ENCODE measurements around the gene MAPK8.

MAPK8 gene

DNA sequence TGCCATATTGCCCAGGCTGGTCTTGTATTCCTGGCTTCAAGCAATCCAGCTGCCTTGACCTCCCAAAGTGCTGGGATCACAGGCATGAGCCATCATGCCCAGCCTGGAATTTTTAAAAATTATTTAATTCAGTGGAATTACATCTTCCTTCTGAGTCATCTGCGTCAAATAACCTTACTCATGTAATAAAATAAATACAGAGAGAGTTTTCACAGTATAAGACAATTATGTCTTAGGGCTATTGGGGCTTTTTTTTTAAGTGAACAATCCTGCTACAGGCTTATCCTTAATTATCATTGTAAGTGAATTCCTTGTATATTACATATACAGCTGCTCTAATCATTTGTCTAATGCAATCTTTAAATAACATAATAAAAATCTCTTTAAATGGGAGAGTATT, 108.3 kb downstream of the MAPK8 start:
- Histone ChIP-seq H3K4me3 (IDR thresholded peaks at IDR 0.05; ENCODE audit: insufficient read depth, low read depth, low read length) (no peak overlapping the region), H3K4me1 (ENCODE audit: low read depth, poor library complexity, severe bottlenecking) (no peaks in the 10 kb centered on the region), H2AFZ (ENCODE audit: low read depth) (no peak overlapping the region), H3K36me3 (ENCODE audit: insufficient read depth) (no peaks in the 10 kb centered on the region), H3K79me2 (ENCODE audit: insufficient read depth, low read depth) (no peaks in the 10 kb centered on the region), H3K27me3 (ENCODE audit: insufficient read depth, low read depth) (no peaks in the 10 kb centered on the region), H3K9ac (no peak overlapping the region), H4K20me1 (ENCODE audit: insufficient read depth) (no peaks in the 10 kb centered on the region), H3K4me2 (no peak overlapping the region), H3K27ac (no peak overlapping the region)
- no peak for TF ChIP-seq CTCF (conservative IDR thresholded peaks at IDR 0.05; ENCODE audit: low read depth, low read length)

GRCh38 chr10:48416584-48417232, 110.2 kb downstream of the MAPK8 start:
- no peak for TF ChIP-seq CTCF (conservative IDR thresholded peaks at IDR 0.05; ENCODE audit: low read depth, low read length)
- Histone ChIP-seq H3K36me3 (ENCODE audit: insufficient read depth) (no peaks in the 10 kb centered on the region), H3K79me2 (ENCODE audit: insufficient read depth, low read depth) (no peaks in the 10 kb centered on the region), H4K20me1 (ENCODE audit: insufficient read depth) (no peaks in the 10 kb centered on the region), H3K4me1 (ENCODE audit: low read depth, poor library complexity, severe bottlenecking) (no peaks in the 10 kb centered on the region), H3K27me3 (ENCODE audit: insufficient read depth, low read depth) (no peaks in the 10 kb centered on the region), H3K27ac (no peak overlapping the region), H3K9ac (no peak overlapping the region), H3K4me2 (no peak overlapping the region), H2AFZ (ENCODE audit: low read depth) (no peak overlapping the region), H3K4me3 (IDR thresholded peaks at IDR 0.05; ENCODE audit: insufficient read depth, low read depth, low read length) (no peak overlapping the region)

DNA sequence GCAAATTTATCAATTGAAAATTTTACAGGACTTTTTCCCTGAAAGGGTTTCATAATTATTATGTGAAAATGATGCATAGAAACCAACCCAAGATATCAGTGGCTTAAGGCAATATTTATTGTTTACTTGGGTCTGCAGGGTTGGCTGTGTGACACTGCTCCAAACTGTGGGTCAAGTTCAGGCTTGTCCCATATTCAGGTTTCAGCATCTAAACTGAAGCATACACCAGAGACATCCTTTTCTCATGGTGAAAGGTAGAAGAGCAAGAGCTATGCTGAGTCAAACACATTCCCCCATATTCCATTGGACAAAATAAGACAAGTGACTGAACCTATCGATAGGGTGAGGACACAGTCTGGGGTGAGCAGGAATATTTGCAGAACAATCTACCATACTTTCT, 110.9 kb downstream of the MAPK8 start:
- no peak for TF ChIP-seq CTCF (conservative IDR thresholded peaks at IDR 0.05; ENCODE audit: low read depth, low read length)
- no peak overlapping the region for H3K27ac ChIP-seq
- no peaks in the 10 kb centered on the region for H3K36me3 ChIP-seq (ENCODE audit: insufficient read depth)
- no peak overlapping the region for H3K4me3 ChIP-seq (IDR thresholded peaks at IDR 0.05; ENCODE audit: insufficient read depth, low read depth, low read length)
- H3K9ac ChIP-seq = no peak overlapping the region
- H3K4me1 ChIP-seq (ENCODE audit: low read depth, poor library complexity, severe bottlenecking) = no peaks in the 10 kb centered on the region
- no peaks in the 10 kb centered on the region for H4K20me1 ChIP-seq (ENCODE audit: insufficient read depth)
- H3K27me3 ChIP-seq (ENCODE audit: insufficient read depth, low read depth) = no peaks in the 10 kb centered on the region
- no peaks in the 10 kb centered on the region for H3K79me2 ChIP-seq (ENCODE audit: insufficient read depth, low read depth)
- H2AFZ ChIP-seq (ENCODE audit: low read depth) = no peak overlapping the region
- H3K4me2 ChIP-seq = no peak overlapping the region

GRCh38 chr10:48418189-48418788, 111.8 kb downstream of the MAPK8 start:
- Histone ChIP-seq H2AFZ (ENCODE audit: low read depth) (no peak overlapping the region), H3K4me1 (ENCODE audit: low read depth, poor library complexity, severe bottlenecking) (no peaks in the 10 kb centered on the region), H3K9ac (no peak overlapping the region), H3K4me2 (no peak overlapping the region), H3K27me3 (ENCODE audit: insufficient read depth, low read depth) (no peaks in the 10 kb centered on the region), H3K79me2 (ENCODE audit: insufficient read depth, low read depth) (no peaks in the 10 kb centered on the region), H4K20me1 (ENCODE audit: insufficient read depth) (no peaks in the 10 kb centered on the region), H3K27ac (no peak overlapping the region), H3K36me3 (ENCODE audit: insufficient read depth) (no peaks in the 10 kb centered on the region), H3K4me3 (IDR thresholded peaks at IDR 0.05; ENCODE audit: insufficient read depth, low read depth, low read length) (no peak overlapping the region)
- no peak for TF ChIP-seq CTCF (conservative IDR thresholded peaks at IDR 0.05; ENCODE audit: low read depth, low read length)

Data from KMS-11 (cell line).